GM18951 (cell line): Measurements from ENCODE around the gene MEI1.
"Not testable (repeated sequence)": the region's sequence is repeated elsewhere in the genome, so short reads cannot be mapped to it uniquely, and the experiment has no call there.

Source experiments
- POLR2A ChIP-seq: IDR thresholded peaks from 4 replicates; pipeline ENCODE4 v1.6.1; 2011; ENCODE audit warnings: mild to moderate bottlenecking; ENCODE audit not compliant: insufficient read length, insufficient read depth; ENCODE audit errors: extremely low read depth
- in situ Hi-C: fragments of 300-500 bp; cut with MboI; formaldehyde crosslinking; loops from one replicate; pipeline ENCODE4 v1.12.0; 2022; ENCODE audit warnings: low sequenced_read_pairs, mixed read lengths, inconsistent platforms; ENCODE audit not compliant: unreplicated experiment

The MEI1 gene, protein sequence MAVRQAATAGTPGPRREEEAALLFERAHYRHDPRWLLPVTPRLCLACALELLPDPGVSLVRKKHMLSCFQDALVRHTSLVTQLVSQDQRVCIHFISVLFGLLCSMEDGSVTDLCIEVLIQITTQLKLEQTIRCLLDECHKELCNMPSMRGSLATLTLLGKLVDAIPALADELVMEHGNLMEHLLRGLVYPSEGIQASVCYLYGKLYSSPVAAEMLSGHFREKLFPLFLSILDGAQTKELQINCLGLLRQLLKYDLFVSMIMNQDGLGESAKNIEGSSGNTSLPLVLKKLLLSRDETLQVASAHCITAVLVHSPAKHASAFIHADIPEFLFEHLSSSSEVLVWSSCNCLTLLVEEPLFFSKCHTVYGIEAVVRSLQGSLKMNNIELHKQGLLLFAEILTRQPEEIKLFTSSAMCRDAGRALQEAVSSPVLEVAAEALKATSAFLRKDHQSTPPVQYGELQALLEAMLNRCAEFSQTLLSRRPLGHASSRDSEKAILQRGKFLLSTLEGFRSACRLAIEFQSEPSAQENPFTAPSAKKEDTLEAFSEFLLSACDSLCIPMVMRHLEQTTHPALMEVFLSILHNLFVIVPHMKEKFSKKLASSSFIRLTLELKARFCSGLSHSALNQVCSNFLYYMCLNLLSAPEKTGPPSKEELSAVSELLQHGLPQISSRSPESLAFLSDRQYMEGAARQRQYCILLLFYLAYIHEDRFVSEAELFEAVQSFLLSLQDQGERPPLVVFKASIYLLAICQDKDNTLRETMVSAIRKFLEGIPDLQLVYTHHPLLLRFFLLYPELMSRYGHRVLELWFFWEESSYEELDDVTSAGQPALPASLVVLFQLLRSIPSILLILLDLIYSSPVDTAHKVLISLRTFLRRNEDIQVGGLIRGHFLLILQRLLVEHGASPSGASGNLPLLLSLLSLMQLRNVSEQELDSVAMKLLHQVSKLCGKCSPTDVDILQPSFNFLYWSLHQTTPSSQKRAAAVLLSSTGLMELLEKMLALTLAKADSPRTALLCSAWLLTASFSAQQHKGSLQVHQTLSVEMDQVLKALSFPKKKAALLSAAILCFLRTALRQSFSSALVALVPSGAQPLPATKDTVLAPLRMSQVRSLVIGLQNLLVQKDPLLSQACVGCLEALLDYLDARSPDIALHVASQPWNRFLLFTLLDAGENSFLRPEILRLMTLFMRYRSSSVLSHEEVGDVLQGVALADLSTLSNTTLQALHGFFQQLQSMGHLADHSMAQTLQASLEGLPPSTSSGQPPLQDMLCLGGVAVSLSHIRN

GRCh38 chr22:41699264-41700107, at the start of gene MEI1:
MEI1 (plus strand) TSS chr22:41699503; CDS start chr22:41699539, 36 bp downstream.
- peak; percentile 40 for TF ChIP-seq POLR2A
- in situ Hi-C loops, result loop anchor here (5.0 kb wide), 1 partner anchor 243 kb away; no protein-coding TSS in a partner anchor

- in situ Hi-C loops, result no loop called here
- no peak for TF ChIP-seq POLR2A
These were observed 49.1 kb upstream of the MEI1 start for GRCh38 chr22:41650229-41650628.

DNA sequence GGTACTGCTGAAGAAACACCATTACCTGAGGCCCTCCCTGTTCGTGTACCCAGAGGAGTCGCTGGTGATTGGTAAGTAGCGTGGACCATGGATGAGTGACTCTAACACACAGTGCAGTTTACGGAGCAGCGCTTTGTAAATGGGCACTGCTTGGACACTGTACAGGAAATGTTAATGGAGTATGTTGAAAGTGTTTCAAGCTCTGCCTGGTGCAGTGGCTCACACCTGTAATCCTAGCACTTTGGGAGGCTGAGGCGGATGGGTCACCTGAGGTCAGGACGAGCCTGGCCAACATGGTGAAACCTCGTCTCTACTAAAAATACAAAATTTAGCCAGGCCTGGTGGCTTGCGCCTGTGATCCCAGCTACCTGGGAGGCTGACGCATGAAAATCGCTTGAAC, 48.5 kb upstream of the MEI1 start:
- TF ChIP-seq POLR2A, result no peak
- in situ Hi-C loops, result no loop called here

DNA sequence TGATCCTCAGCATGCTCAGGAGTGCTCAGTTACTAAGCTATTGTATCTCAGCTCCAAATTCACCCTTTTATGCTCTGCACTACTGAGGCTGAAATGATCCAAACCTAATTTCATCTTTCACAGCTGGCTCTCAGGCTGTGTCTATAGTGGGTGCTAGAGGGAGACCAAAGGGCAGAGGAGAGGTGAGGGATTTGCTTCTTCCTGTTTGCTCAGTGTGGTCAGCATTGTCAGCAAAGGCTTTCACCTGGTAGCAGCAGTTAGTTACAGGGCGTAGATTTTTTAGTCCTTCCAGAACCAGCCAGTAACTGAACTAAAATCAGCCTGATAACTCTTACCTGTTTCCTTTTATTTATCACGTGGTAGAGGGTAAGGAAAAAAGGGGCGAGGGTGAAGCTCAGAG, 45.0 kb upstream of the MEI1 start:
- in situ Hi-C loops, result no loop called here
- TF ChIP-seq POLR2A, result no peak

DNA sequence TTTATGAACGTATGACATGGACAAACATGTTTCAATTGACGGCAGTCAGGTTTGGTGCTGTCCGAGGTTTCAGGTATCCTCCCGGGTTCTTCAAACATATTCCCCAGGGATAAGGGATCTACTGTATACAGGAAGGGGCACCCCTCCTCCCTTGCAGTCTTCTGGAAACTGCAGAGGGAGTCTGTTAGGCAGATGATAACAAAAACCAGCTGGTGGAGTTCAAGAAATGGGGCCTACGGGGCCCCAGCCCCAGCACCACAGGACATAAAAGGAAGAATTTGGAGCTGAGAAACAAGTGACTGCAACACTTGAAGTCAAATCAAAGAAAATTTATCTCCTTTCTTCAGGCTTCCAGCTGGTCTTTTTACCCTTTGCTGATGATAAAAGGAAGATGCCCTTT, 42.7 kb upstream of the MEI1 start:
- in situ Hi-C loops, result no loop called here
- TF ChIP-seq POLR2A, result no peak

GRCh38 chr22:41657709-41658108, 41.6 kb upstream of the MEI1 start:
- in situ Hi-C loops, result no loop called here
- TF ChIP-seq POLR2A, result no peak

DNA sequence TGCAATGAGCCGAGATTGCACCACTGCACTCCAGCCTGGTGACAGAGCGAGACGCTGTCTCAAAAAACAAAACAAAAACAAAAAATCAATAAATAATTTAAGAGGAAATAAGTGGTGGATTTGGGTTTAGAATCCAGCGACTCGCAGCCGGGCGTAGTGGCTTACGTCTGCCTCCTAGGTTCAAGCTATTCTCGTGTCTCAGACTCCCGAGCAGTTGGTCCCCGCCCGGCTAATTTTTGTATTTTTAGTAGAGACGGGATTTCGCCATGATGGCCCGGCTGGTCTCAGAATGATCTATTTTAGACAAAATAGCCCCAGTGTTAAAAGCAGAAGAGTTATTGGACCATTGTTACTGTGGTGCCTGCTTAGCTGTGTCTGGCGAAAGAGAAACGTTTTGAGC, 40.4 kb upstream of the MEI1 start:
- no peak for TF ChIP-seq POLR2A
- in situ Hi-C loops, result no loop called here

DNA sequence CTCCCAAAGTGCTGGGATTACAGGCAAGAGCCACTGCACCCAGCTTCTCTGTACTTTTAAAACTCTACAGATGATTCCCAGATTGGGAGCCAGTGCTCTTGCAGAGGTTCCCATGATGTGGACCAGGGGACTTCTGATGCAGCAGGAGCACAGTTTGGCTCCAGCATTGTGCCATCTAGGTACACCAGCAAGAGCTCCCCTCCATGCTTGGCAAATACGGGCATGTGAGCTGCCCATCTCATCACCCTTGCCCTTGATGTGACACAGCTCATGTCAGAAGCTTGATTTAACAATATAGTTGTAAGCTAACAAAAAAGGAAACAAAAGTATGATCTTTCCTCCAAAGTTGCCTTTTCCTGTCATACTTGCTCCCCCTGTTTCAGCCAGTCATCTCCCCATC, 39.4 kb upstream of the MEI1 start:
- TF ChIP-seq POLR2A, result no peak
- in situ Hi-C loops, result no loop called here

DNA sequence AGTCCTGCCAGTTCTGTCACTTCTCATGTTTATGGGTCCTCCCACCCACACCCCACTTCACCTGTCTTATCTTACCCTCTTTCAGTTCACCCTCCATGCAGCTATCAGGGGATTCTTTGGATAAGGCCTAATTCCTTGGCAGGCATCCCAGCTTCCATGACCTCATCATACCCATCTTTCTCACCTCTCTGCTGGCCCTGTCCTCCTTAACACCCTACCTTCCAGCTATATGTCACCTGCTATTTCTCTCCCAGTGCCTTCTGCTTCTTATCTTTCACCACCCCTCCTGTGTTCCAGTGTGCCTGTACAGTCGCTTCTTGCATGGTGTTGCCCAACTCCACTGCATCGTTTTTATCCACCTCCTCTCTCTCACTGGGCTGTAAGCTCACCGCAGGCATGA, 38.9 kb upstream of the MEI1 start:
- no peak for TF ChIP-seq POLR2A
- in situ Hi-C loops, result no loop called here

DNA sequence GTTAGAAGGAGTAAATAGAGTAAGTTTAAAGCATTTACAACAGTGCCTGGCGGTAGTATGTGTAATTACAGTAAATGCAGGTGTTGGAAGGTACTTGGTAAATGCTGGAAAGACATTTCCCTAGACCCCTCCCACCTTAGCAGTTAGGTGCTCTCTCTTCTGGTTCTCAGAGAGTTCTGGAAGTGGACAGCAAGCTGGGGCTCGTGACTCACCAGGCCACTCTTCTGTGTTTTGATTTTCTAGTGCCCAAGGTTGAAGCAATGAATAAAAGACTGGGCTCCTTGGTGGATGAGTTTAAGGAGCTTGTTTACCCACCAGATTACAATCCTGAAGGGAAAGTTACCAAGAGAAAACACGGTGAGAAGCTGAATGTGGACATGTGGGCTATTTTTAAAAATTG, 38.2 kb upstream of the MEI1 start:
- TF ChIP-seq POLR2A, result no peak
- in situ Hi-C loops, result no loop called here

GRCh38 chr22:41661713-41662112, 37.6 kb upstream of the MEI1 start:
- in situ Hi-C loops, result no loop called here
- TF ChIP-seq POLR2A, result no peak

- in situ Hi-C loops, result not testable (repeated sequence)
These were observed 35.7 kb upstream of the MEI1 start for GRCh38 chr22:41663594-41663993.
